H1 (cell line): ENCODE measurements around the gene HDLBP.

Source experiments
- CEBPB ChIP-seq: IDR thresholded peaks from 2 replicates; pipeline ENCODE4 v1.6.1; 2012; ENCODE audit warnings: low read depth, low read length
- HDAC6 ChIP-seq: IDR thresholded peaks from one replicate; pipeline ENCODE4 v1.7.1; 2012; ENCODE audit warnings: low read depth, mild to moderate bottlenecking, inconsistent platforms, low read length, moderate library complexity
- KDM5A ChIP-seq: fragments of 200-600 bp; IDR thresholded peaks from 2 replicates; pipeline ENCODE4 v1.7.1; 2012; ENCODE audit warnings: mild to moderate bottlenecking, low read length, inconsistent platforms, mixed read lengths
- POLR2A ChIP-seq, 2 experiments: IDR thresholded peaks; 1 replicate in 1 of 2; 2 replicates in 1 of 2; pipeline ENCODE4 v1.6.1; 2011; ENCODE audit warnings: low read depth in 2 of 2, low read length in 2 of 2, mild to moderate bottlenecking in 2 of 2; ENCODE audit errors: control extremely low read depth in 1 of 2
- TF ChIP-seq, protein P1 (sequence below): IDR thresholded peaks from 2 replicates; pipeline ENCODE4 v1.6.1; 2012; ENCODE audit warnings: low read length, inconsistent platforms

DNA sequence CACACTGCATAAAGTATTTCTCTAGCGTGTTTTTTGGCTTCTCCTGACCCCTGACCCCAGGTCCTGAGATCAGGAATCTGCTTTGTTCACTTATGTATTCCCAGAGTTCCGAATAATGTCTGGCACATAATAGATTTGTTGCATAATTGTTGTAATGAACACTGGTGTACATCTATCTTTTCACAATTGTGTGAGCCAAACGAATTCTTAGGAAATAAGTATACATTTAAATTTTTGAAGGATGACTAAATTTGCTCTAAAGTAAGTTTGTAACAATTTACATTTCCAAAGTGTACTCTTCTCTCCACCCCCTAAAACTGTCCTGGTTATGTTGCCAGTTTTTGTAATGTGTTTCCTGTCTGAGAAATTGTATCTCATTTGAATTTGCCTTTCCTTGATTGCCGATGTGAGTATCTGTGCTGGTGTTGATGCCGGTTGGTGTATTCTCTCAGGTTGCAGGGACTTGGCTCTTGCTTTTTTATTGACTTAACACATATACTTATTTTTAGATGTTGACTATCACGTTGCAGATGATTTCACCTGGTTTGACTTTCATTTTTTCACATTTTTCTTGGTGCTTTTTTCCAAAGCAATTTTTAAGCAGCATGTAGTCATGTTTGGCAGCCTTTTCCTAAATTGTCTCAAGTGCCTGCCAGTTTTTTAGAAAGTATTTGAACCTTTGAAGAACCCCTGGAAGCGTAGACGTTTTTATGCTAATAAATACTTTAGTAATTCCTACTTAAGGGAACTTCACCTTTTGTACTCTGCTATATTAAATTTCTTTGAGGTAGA, 24.6 kb upstream of the HDLBP start:
- TF ChIP-seq, protein P1, sequence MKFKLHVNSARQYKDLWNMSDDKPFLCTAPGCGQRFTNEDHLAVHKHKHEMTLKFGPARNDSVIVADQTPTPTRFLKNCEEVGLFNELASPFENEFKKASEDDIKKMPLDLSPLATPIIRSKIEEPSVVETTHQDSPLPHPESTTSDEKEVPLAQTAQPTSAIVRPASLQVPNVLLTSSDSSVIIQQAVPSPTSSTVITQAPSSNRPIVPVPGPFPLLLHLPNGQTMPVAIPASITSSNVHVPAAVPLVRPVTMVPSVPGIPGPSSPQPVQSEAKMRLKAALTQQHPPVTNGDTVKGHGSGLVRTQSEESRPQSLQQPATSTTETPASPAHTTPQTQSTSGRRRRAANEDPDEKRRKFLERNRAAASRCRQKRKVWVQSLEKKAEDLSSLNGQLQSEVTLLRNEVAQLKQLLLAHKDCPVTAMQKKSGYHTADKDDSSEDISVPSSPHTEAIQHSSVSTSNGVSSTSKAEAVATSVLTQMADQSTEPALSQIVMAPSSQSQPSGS: no peak
- TF ChIP-seq HDAC6 (no peak), KDM5A (no peak), POLR2A (IDR thresholded peaks at IDR 0.05; ENCODE audit: control extremely low read depth in 1 of 2, low read depth in 2 of 2, low read length in 2 of 2) (no peak), CEBPB (no peak)
